ENCODE results near the gene SMIM29. TPM values are rescaled to one million over a fixed set of nuclear protein-coding genes. Genes with fewer than 3 reads are reported as not detected.

SMIM29 gene
- total RNA-seq, 4 donors from 2014 or later, result 8.2 to 14.9 (median 12.5) TPM

DNA sequence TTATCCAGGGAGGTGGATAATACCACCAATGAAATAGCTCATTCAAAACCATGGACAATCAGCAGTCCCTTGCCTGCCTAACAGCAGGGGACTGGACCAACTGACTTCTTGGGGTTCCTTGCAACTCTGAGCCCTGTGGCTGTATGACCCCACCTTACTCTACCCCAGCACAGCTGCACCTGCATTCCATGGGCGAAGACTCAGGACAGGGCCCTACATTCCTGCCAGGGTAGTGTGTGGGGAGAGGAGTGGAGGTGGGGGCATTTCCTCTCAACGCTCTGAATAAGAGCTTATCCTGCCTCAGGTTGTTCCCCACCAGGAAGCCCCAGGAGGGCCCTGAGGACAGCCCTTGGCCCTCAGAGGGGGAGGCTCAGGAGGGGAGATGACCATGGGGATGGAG is 42.9 kb downstream of the SMIM29 start:
- TF ChIP-seq EP300 (IDR thresholded peaks at IDR 0.05; ENCODE audit: low read depth) (no peak), POLR2AphosphoS5 (IDR thresholded peaks at IDR 0.05) (no peak), POLR2A (IDR thresholded peaks at IDR 0.05) (no peak)
- TF ChIP-seq, protein P1, sequence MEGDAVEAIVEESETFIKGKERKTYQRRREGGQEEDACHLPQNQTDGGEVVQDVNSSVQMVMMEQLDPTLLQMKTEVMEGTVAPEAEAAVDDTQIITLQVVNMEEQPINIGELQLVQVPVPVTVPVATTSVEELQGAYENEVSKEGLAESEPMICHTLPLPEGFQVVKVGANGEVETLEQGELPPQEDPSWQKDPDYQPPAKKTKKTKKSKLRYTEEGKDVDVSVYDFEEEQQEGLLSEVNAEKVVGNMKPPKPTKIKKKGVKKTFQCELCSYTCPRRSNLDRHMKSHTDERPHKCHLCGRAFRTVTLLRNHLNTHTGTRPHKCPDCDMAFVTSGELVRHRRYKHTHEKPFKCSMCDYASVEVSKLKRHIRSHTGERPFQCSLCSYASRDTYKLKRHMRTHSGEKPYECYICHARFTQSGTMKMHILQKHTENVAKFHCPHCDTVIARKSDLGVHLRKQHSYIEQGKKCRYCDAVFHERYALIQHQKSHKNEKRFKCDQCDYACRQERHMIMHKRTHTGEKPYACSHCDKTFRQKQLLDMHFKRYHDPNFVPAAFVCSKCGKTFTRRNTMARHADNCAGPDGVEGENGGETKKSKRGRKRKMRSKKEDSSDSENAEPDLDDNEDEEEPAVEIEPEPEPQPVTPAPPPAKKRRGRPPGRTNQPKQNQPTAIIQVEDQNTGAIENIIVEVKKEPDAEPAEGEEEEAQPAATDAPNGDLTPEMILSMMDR (IDR thresholded peaks at IDR 0.05), result no peak
- H3K27ac ChIP-seq, result no peak overlapping the region
- H3K27me3 ChIP-seq, result no peaks in the 10 kb centered on the region
- intact Hi-C loops (cut with DNase I; ENCODE audit: low total_unique reads) (no loop called here), in situ Hi-C loops (cut with MboI; ENCODE audit: low pct_ligation_motif_present in 1 of 4, low pct_unique_long_range_greater_than_20kb in 1 of 4, low sequenced_read_pairs in 3 of 4) (loop anchor here in 1 of 4 donors (25.0 kb wide), 1 partner anchor 206 kb away; no protein-coding TSS in a partner anchor)
- DNase-seq, result no peak
- no peaks in the 10 kb centered on the region for H3K36me3 ChIP-seq
- H3K4me1 ChIP-seq, result no peaks in the 10 kb centered on the region
- WGBS, 2 donors (ENCODE audit: low coverage in 1 of 2), result 77% methylated on average over 2 of the region's 2 CpGs; no CpG with 5 or more reads in 1 of the 2 donors
- H3K4me3 ChIP-seq, result no peak overlapping the region
- H3K9me3 ChIP-seq, result no peaks in the 10 kb centered on the region

DNA sequence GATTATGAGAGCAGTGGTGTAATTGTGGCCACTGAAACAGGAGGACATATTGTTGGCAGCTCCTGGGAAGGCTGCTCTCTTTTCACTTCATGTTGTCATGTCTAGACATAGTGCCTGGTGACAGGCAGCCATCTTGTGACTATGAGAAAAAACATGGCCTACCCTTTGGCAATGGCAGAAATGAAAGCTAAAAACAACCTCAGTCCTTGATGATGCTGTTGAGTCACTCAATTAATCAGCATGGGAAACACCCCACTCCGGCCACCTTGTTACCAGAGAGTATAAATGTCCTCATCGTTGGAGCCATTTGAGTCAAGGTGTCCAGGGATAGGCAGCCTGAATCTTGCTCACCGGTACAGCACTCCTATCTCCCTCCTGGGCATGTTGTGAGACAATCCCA is 43.3 kb downstream of the SMIM29 start:
- no peak overlapping the region for H3K27ac ChIP-seq
- in situ Hi-C loops (cut with MboI; ENCODE audit: low pct_ligation_motif_present in 1 of 4, low pct_unique_long_range_greater_than_20kb in 1 of 4, low sequenced_read_pairs in 3 of 4) (loop anchor here in 1 of 4 donors (25.0 kb wide), 1 partner anchor 207 kb away; no protein-coding TSS in a partner anchor), intact Hi-C loops (cut with DNase I; ENCODE audit: low total_unique reads) (no loop called here)
- H3K4me1 ChIP-seq, result no peaks in the 10 kb centered on the region
- H3K27me3 ChIP-seq, result no peaks in the 10 kb centered on the region
- DNase-seq, result no peak
- 88% methylated on average over 3 of the region's 3 CpGs; no CpG with 5 or more reads in 1 of the 2 donors for WGBS, 2 donors (ENCODE audit: low coverage in 1 of 2)
- H3K4me3 ChIP-seq, result no peak overlapping the region
- TF ChIP-seq POLR2A (IDR thresholded peaks at IDR 0.05), result no peak
- TF ChIP-seq, protein P1 (IDR thresholded peaks at IDR 0.05), result no peak
- no peak for TF ChIP-seq POLR2AphosphoS5 (IDR thresholded peaks at IDR 0.05)
- TF ChIP-seq EP300 (IDR thresholded peaks at IDR 0.05; ENCODE audit: low read depth), result no peak
- no peaks in the 10 kb centered on the region for H3K36me3 ChIP-seq
- no peaks in the 10 kb centered on the region for H3K9me3 ChIP-seq

DNA sequence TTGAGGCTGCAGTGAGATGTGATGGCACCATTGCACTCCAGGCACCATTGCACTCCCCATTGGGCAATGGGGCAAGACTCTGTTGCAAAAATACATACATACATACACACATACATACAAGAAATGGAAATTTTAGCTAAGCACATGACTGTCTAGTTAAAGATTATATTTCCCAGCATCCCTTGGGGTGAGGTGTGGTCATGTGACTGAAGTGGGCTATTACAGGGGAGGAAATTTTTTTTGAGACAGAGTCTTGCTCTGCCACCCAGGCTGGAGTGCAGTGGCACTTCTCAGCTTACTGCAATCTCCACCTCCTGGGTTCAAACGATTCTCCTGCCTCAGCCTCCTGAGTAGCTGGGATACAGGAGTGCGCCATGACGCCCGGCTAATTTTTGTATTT is 44.1 kb downstream of the SMIM29 start:
- in situ Hi-C loops (cut with MboI; ENCODE audit: low pct_ligation_motif_present in 1 of 4, low pct_unique_long_range_greater_than_20kb in 1 of 4, low sequenced_read_pairs in 3 of 4) (loop anchor here in 1 of 4 donors (25.0 kb wide), 1 partner anchor 208 kb away; no protein-coding TSS in a partner anchor), intact Hi-C loops (cut with DNase I; ENCODE audit: low total_unique reads) (loop anchor here (5.0 kb wide), 1 partner anchor 403 kb away; no protein-coding TSS in a partner anchor)
- Histone ChIP-seq H3K27ac (no peak overlapping the region), H3K27me3 (no peaks in the 10 kb centered on the region), H3K9me3 (no peaks in the 10 kb centered on the region), H3K4me3 (no peak overlapping the region), H3K4me1 (no peaks in the 10 kb centered on the region), H3K36me3 (no peaks in the 10 kb centered on the region)
- WGBS, 2 donors (ENCODE audit: low coverage in 1 of 2), result 95 to 100% methylated on average over 1 to 4 of the region's 4 CpGs
- TF ChIP-seq EP300 (IDR thresholded peaks at IDR 0.05; ENCODE audit: low read depth), result no peak
- TF ChIP-seq, protein P1 (IDR thresholded peaks at IDR 0.05), result no peak
- no peak for TF ChIP-seq POLR2AphosphoS5 (IDR thresholded peaks at IDR 0.05)
- TF ChIP-seq POLR2A (IDR thresholded peaks at IDR 0.05), result no peak
- DNase-seq, result no peak

DNA sequence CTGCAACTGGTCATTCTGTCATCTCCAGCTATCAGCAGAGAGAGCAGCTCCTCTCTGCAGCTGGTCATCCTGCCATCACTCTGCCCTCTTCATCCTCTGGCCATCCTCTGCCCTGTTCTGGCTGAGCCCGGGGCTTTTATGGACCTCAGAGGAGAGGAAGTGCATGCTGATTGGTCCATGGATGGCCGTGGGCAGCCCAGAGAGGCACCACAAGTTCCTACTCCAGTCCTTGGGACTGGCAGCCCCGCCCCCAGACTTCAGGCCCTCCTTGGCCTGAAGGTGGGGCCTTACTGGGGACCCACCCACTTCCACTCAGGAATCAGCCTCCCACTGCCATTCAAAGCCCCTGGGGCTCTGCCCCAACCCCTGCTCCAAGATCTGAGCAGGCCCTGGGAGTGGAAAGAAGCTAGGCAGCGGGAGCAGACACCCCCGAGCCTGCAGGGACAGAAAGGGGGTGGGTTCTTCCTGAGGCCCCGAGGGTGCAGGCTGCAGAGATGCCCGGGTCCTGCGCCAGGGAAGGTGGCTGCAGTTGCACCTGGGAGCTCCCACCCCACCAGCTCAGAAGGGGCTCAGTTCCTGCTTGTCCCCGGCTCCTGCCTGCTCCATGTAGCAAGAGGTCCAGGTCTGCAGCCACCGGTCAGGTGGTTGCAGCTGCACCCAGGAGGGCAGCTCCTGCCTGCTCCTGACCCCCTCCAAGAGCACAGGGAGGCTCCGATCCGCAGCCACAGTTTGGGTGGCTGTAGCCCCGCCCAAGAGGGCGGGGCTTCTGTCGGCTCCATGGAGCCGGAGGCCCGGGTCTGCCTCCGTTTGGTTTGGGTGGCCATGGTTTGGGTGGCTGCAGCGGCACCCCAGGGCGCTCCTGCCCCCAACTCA is 46.2 kb downstream of the SMIM29 start:
- Histone ChIP-seq H3K9me3 (no peaks in the 10 kb centered on the region), H3K36me3 (no peaks in the 10 kb centered on the region), H3K4me1 (no peaks in the 10 kb centered on the region), H3K4me3 (no peak overlapping the region), H3K27me3 (no peaks in the 10 kb centered on the region), H3K27ac (no peak overlapping the region)
- intact Hi-C loops (cut with DNase I; ENCODE audit: low total_unique reads) (loop anchor here (5.0 kb wide), 1 partner anchor 405 kb away; no protein-coding TSS in a partner anchor), in situ Hi-C loops (cut with MboI; ENCODE audit: low pct_ligation_motif_present in 1 of 4, low pct_unique_long_range_greater_than_20kb in 1 of 4, low sequenced_read_pairs in 3 of 4) (loop anchor here in 1 of 4 donors (25.0 kb wide), 1 partner anchor 210 kb away; no protein-coding TSS in a partner anchor)
- no peak for DNase-seq
- TF ChIP-seq, protein P1 (IDR thresholded peaks at IDR 0.05), result no peak
- TF ChIP-seq EP300 (IDR thresholded peaks at IDR 0.05; ENCODE audit: low read depth) (no peak), POLR2A (IDR thresholded peaks at IDR 0.05) (no peak), POLR2AphosphoS5 (IDR thresholded peaks at IDR 0.05) (no peak)
- WGBS, 2 donors (ENCODE audit: low coverage in 1 of 2), result 77% methylated on average over 15 of the region's 20 CpGs; no CpG with 5 or more reads in 1 of the 2 donors

Data from transverse colon (tissue), 4 donors.